SH-SY5Y (cell line): ENCODE results near the gene SCN9A.

Experiments
- GATA2 ChIP-seq: IDR thresholded peaks from 2 replicates; pipeline ENCODE4 v1.6.1; 2011; ENCODE audit warnings: mild to moderate bottlenecking, low read depth, low read length
- GATA3 ChIP-seq: IDR thresholded peaks from 2 replicates; pipeline ENCODE4 v1.6.1; 2011; ENCODE audit warnings: low read depth, mild to moderate bottlenecking, low read length, moderate library complexity

GRCh38 chr2:166360426-166360825, 15.3 kb downstream of the SCN9A start:
- TF ChIP-seq GATA2, result no peak
- TF ChIP-seq GATA3, result no peak
